HG03469 (cell line): ENCODE measurements around the gene GAGE12G.
"Not testable (repeated sequence)": the region's sequence is repeated elsewhere in the genome, so short reads cannot be mapped to it uniquely, and the experiment has no call there.

Source experiments
- ATAC-seq: cut with Tn5 transposase; IDR thresholded peaks from one replicate; pipeline ENCODE4 v1.9.1; 2021; ENCODE audit warnings: mild to moderate bottlenecking, moderate library complexity, moderate number of reproducible peaks; ENCODE audit not compliant: unreplicated experiment

The GAGE12G gene

GRCh38 chrX:49570100-49570499 is at the start of gene GAGE12G:
Gene GAGE12G (plus strand): TSS chrX:49570400. CDS start chrX:49571555, 1,155 bp downstream.
- ATAC-seq, result not testable (repeated sequence)

GRCh38 chrX:49531877-49532276 is 38.3 kb upstream of the GAGE12G start, which contains the start of gene GAGE12C:
Gene GAGE12C (plus strand): TSS chrX:49532177. CDS start chrX:49533332, 1,155 bp downstream.
- not testable (repeated sequence) for ATAC-seq

- not testable (repeated sequence) for ATAC-seq
These were observed 28.8 kb upstream of the GAGE12G start, which contains the start of gene GAGE12D for GRCh38 chrX:49541433-49541832. Gene GAGE12D (plus strand): TSS chrX:49541733. CDS start chrX:49542888, 1,155 bp downstream.

GRCh38 chrX:49550989-49551388 is 19.2 kb upstream of the GAGE12G start, which contains the start of gene GAGE12E:
Gene GAGE12E (plus strand): TSS chrX:49551289. CDS start chrX:49552444, 1,155 bp downstream.
- not testable (repeated sequence) for ATAC-seq

GRCh38 chrX:49560542-49560941 is 9.7 kb upstream of the GAGE12G start, which contains the start of gene GAGE12F:
Gene GAGE12F (plus strand): TSS chrX:49560842. CDS start chrX:49561997, 1,155 bp downstream.
- not testable (repeated sequence) for ATAC-seq

- not testable (repeated sequence) for ATAC-seq
These were observed 1.5 kb upstream of the GAGE12G start for GRCh38 chrX:49568728-49569127.

GRCh38 chrX:49569152-49569551 is 1.0 kb upstream of the GAGE12G start:
- not testable (repeated sequence) for ATAC-seq

- not testable (repeated sequence) for ATAC-seq
These were observed 9.4 kb downstream of the GAGE12G start, which contains the start of gene GAGE12H for GRCh38 chrX:49579649-49580048. Gene GAGE12H (plus strand): TSS chrX:49579949. CDS start chrX:49581104, 1,155 bp downstream.

- ATAC-seq, result not testable (repeated sequence)
These were observed 19.0 kb downstream of the GAGE12G start, which contains the start of gene GAGE2A for GRCh38 chrX:49589196-49589595. Gene GAGE2A (plus strand): TSS chrX:49589496. CDS start chrX:49590651, 1,155 bp downstream.

- ATAC-seq, result not testable (repeated sequence)
These were observed 19.7 kb downstream of the GAGE12G start for GRCh38 chrX:49589769-49590478.

- not testable (repeated sequence) for ATAC-seq
These were observed 20.3 kb downstream of the GAGE12G start for GRCh38 chrX:49590488-49590887.

- ATAC-seq, result not testable (repeated sequence)
These were observed 28.5 kb downstream of the GAGE12G start, which contains the start of gene GAGE1 for GRCh38 chrX:49598720-49599119. Gene GAGE1 (plus strand): TSS chrX:49599020. CDS start chrX:49600175, 1,155 bp downstream.

GRCh38 chrX:49610718-49611310 is 40.6 kb downstream of the GAGE12G start:
- ATAC-seq, result no peak

GRCh38 chrX:49618574-49618973 is 48.4 kb downstream of the GAGE12G start:
- ATAC-seq, result no peak
